Islet of Langerhans (tissue), 1 donor: ENCODE data around the gene CYSLTR2.
"Not testable (repeated sequence)": the region's sequence is repeated elsewhere in the genome, so short reads cannot be mapped to it uniquely, and the experiment has no call there.

Experiments
- FAIRE-seq: peaks from one replicate; lab custom pipeline; 2011; peaks lifted over from hg19 to GRCh38; lab: Jason Lieb, UNC

Gene CYSLTR2

DNA sequence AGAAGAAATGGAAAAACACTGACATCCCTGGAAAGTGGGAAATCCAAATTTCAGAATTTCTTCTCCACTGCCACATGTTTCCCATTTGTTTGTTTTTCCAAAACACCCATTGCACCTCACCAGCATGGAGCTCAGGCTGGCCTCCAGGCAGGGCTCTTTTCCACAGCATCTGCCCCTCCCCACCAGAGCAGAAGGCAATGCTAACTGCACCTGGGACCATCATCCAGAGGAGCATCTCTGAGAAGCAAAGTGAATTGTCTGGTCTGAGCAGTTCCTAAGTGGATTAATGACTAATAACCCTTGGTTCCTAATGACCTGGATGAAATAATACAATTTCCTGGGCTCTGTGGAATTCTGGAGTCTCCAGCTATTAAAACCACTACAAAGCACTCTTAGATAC lies 8.8 kb upstream of the CYSLTR2 start:
- peak; percentile 43 for FAIRE-seq

GRCh38 chr13:48645845-48646244 lies 7.9 kb upstream of the CYSLTR2 start:
- no peak for FAIRE-seq

- no peak for FAIRE-seq
These were observed 6.9 kb upstream of the CYSLTR2 start for GRCh38 chr13:48646791-48647190.

- no peak for FAIRE-seq
These were observed 6.1 kb upstream of the CYSLTR2 start for GRCh38 chr13:48647625-48648024.

DNA sequence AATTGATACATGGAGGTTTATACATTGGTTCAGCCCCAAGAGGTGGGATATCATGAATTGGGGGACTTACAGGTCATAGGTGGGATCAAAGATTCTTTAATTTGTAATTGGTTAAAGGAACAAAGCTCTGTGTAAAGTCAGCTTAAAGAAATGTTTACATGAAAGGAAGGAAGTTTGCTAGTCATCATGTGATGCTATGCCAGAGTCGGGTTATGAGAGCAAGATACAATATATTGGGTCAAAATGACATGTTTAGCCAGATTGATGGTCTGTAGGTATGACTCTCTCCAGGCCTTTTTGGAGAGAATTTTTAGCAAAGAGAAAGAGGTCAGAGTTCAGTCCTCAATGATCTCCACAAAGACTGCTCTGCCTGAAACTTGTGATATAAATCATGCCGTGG lies 5.3 kb upstream of the CYSLTR2 start:
- FAIRE-seq: no peak

GRCh38 chr13:48652851-48653471 lies 768 bp upstream of the CYSLTR2 start:
- no peak for FAIRE-seq

GRCh38 chr13:48654511-48654910 lies 782 bp downstream of the CYSLTR2 start:
- no peak for FAIRE-seq

DNA sequence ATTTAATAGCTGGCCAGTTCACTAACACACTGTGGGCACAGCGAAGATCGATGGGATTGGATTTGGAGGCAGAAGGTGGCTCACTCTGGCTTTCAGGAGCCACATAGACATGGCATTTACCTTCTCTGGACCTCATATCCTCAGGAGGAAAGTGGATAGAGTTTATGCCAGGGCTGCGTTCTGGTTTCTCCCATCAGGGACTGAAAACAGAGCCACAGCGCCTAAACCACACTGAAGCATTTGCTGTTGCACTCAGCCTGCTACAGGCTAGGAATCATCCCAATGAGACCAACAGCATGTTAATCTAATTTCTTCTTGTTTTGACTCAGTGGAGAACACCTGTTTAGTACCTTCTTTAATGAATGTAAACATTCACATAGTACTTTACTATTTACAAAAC lies 1.6 kb downstream of the CYSLTR2 start:
- FAIRE-seq: no peak

DNA sequence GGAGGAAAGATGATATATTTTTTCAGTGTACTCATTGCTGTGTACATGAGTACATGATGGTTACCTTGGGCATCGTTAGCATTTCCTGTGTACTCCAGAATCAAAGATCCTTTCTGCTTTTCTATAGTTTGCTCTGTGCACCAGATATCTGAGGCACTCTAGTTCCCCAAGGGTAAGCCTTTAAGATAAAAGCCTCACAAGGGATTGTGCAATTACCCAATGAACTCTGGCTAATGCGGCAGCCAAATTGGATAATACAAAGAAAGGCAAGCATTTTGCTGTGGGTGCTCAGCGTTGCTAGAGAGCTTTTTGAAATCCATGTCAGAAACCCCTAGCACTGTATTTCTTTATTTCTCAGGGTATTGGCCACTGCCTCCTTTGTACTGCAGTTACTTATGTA lies 2.9 kb downstream of the CYSLTR2 start:
- peak; percentile 45 for FAIRE-seq

DNA sequence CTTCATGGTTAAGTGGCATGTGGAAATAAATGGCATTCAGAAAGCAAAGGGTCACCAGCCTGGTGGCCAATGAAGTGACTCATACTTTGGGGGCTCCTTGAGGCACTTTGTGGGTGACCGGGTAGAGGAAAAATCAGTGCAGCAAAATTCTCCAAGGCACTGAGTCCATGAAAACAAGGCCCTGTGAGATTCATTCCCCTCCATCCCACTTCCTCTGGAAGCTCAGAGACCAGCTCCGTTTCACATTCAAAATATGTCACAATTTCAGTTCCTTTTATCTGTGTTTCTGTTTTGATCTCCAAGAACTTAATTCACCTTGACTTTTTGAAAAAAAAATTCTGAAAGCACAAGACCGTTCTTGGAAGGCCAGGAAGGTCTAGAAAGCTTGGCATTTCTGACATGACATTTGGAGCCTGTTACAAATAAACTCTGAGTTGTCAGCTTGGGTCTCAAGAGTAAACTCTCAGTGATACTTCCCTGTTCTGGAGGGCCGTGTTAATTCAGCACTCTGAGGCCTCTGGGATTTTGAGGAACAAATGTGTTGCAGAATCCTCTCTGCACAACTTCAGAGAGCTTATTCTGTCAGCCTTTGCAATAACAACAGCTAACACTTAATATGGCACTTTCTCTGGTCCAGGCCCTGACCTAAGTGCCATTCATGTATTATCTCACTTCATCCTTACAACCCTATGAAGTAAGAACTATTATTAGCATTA lies 6.8 kb downstream of the CYSLTR2 start:
- FAIRE-seq: no peak

DNA sequence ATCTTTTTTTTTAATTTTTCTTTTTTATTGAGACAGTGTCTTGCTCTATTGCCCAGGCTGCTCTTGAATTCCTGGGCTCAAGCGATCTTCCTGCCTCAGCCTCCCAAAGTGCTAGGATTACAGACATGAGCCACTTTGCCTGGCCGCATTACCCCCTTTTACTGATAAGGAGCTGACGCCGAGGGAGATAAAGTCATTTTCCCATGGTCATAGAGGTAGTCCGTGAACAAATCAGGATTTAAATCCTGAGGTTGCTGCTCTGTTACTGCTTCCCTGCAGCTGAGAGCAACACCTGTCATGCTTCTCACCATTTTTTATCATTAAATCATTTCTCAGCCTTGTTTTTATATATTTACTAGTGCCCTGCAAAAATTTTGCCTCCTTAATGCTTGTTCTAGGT lies 7.4 kb downstream of the CYSLTR2 start:
- no peak for FAIRE-seq

DNA sequence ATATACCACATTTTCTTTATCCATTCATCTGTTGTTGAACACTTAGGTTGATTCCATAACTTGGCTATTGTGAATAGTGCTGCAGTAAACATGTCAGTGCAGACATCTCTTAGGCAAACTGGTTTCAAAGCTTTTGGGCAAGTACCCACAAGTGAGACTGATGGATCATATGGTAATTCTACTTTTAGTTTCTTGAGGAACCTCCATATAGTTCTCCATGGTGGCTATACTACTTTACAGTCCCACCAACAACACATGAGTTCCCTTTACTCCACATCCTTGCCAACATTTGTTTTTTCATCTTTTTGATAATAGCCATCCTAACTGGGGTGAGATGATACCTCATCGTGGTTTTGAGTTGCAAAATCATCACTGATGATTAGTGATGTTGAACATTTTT lies 8.5 kb downstream of the CYSLTR2 start:
- FAIRE-seq: no peak

- FAIRE-seq: no peak
These were observed 13.4 kb downstream of the CYSLTR2 start for GRCh38 chr13:48667136-48667535.

DNA sequence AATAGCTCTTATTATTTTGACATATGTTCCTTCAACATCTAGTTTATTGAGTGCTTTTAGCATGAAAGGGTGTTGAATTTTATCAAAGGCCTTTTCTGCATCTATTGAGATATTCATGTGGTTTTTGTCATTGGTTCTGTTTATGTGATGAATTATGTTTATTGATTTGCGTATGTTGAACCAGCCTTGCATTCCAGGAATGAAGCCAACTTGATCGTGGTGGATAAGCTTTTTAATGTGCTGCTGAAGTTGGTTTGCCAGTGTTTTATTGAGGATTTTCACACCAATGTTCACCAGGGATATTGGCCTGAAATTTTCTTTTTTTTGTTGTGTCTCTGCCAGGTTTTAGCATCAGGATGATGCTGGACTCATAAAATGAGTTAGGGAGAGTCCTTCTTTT lies 17.7 kb downstream of the CYSLTR2 start:
- not testable (repeated sequence) for FAIRE-seq

DNA sequence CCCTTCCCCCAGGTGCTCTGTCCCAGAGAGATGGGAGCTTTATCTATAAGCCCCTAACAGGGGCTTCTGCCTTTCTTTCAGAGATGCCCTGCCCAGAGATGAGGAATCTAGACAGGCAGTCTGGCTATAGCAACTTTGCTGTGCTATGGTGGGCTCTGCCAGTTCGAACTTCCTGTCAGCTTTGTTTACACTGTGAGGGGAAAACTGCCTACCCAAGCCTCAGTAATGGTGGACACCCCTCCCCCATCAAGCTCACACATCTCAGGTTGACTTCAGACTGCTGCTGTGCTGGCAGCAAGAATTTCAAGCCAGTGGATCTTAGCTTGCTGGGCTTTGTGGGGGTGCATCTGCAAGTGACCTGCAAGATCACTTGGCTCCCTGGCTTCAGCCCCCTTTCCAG lies 21.5 kb downstream of the CYSLTR2 start:
- no peak for FAIRE-seq

DNA sequence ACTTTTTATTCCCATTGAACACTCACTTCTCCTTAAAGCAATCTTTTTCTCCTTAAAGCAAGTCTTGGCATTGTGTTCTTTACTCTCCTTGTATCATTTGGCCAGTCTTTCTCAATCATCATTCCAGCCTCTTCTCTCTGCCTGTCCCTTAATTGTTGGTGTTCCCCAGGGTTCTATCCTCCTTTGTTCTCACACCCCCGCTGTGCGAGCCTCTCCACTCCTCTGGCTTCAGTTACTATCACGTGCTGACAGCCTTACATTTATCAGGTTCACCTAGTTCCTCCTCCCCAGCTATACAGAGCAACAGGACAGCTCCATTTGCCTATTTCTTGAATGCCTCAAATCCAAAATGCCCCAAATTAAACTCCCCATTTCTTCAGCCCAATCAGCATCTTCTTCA lies 24.6 kb downstream of the CYSLTR2 start:
- no peak for FAIRE-seq

DNA sequence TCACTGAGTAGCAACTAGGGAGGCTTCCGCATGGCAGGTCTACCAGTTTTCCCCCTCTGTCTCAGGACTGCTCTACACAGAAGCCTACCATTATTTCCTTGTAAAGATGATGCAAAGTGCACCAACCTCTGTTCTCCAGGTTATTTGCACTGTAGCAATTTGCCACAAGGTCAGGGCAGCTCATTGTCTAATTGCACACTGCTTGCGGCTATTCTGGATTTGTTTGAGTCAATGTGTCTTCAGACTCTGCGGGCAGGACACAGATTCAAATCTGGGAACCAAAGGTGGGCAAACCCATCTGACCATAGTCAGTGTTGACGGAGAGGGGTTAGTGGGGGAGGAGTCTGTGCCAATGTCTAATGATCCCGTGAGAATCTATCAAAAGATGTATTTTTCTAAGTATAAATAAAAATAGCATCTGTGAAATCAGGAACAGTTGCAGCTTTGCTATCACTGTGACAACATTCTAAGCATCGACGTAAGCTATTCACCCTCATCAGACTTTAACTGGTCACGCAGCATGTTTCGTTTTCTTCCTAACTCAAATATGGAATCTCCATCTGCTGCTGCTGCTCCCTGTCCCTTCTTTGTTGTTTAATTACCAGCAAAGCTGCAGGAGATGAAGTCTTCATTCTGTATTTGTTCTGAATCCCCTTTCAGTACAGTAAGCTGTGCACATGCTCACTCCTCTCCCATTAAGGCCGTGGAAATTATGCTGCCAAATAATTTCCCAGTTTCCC lies 26.4 kb downstream of the CYSLTR2 start:
- FAIRE-seq: no peak

DNA sequence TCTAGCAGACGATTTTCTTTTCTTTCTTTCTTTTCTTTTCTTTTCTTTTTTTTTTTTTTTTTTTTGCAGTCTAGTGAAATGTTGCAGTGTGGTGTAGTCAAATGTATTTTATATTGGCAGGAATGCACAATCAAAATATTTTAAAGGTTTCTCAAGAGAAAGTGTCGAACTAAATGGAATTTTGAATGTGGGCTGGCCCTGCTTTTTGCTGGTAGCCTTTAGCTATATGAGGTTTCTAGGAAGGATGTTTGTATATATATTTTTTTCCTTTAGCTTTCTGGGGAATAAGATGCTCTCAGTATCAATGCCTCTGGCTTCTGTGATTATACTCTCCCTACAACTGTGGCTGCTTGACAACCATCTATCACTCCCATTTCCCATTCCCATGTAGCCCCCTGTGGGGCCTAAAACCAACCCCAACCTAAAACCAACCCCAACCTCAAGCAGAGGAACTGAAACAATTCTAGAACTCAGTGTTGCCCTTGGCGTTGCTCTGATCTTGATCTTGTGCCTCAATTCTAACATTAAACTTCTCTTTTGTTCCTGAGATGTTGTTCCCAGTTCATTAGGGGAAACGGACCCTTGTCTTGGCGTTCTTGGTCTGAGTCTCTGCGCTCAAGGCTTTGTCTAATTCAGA lies 27.1 kb downstream of the CYSLTR2 start:
- no peak for FAIRE-seq

- FAIRE-seq: no peak
These were observed 28.2 kb downstream of the CYSLTR2 start for GRCh38 chr13:48681905-48682304.

- FAIRE-seq: no peak
These were observed 28.7 kb downstream of the CYSLTR2 start for GRCh38 chr13:48682436-48682835.

GRCh38 chr13:48686636-48687210 lies 33.0 kb downstream of the CYSLTR2 start:
- no peak for FAIRE-seq

DNA sequence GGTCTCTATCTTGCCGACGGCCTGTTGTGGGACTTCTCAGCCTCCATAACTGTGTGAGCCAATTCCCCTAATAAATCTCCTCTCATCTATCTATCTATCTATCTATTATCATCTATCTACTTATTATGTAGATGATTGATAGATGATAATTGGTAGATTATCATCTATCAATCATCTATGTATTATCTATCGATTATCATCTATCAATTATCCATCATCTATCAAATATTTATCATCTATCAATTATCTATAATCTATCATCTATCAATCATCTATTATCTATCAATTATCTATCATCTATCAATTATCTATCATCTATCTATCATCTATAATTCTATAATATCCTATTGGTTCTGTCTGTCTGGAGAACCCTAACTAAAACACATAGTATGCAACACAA lies 33.5 kb downstream of the CYSLTR2 start:
- FAIRE-seq: no peak

GRCh38 chr13:48693998-48694397 lies 40.3 kb downstream of the CYSLTR2 start:
- no peak for FAIRE-seq
